SK-N-SH (cell line): Measurements from ENCODE around the gene IFNGR1. TPM values are rescaled to one million over a fixed set of nuclear protein-coding genes. Genes with fewer than 3 reads are reported as not detected.

Experiments
- CTCF ChIA-PET: fragments of 300-600, 350-600 bp; formaldehyde crosslinking; extraction: SDS; loops from one replicate; lab custom pipeline; 2021; lab: Yijun Ruan, JAX
- POLR2A ChIA-PET: fragments of 350-600 bp; sonication (Branson Sonifier 250); formaldehyde crosslinking; extraction: SDS; loops from one replicate; lab custom pipeline; 2020; ENCODE audit warnings: antibody characterized with exemption, inconsistent platforms; lab: Yijun Ruan, JAX
- DNase-seq: peaks from one replicate; pipeline ENCODE4 v3.0.0; 2012
- H2AFZ ChIP-seq: fragments of 200-600 bp; sonication (generic); 2 replicates; pipeline ENCODE4 v1.8.1; 2016; ENCODE audit warnings: antibody characterized with exemption, mild to moderate bottlenecking, low read depth
- H3F3A ChIP-seq: fragments of 200-600 bp; sonication (generic); replicated peaks from 2 replicates; pipeline ENCODE3; 2016; ENCODE audit warnings: antibody characterized with exemption, mild to moderate bottlenecking; ENCODE audit not compliant: insufficient read depth
- H3K27ac ChIP-seq, 2 experiments: fragments of 200-500 bp in 1 of 2; fragments of 200-600 bp in 1 of 2; sonication (Bioruptor generic) in 1 of 2; sonication (generic), shearing (Covaris generic) in 1 of 2; 2 replicates each; pipeline versions ENCODE4 v1.5.1 to v1.6.1; 2014 to 2016; ENCODE audit warnings: low read depth in 2 of 2, inconsistent platforms in 1 of 2, low read length in 1 of 2, mild to moderate bottlenecking in 1 of 2, mixed read lengths in 1 of 2
- H3K27me3 ChIP-seq: fragments of 200-600 bp; sonication (generic), shearing (Covaris generic); 2 replicates; pipeline ENCODE4 v1.6.1; 2016; ENCODE audit warnings: mixed run types; ENCODE audit not compliant: insufficient read depth
- H3K36me3 ChIP-seq, 2 experiments: fragments of 200-500 bp in 1 of 2; fragments of 200-600 bp in 1 of 2; sonication (Bioruptor generic) in 1 of 2; sonication (generic) in 1 of 2; replicated peaks in 1 of 2; 2 replicates each; pipeline versions ENCODE3 to v1.5.1; 2014 to 2016; ENCODE audit warnings: low read length in 1 of 2, mild to moderate bottlenecking in 1 of 2; ENCODE audit not compliant: insufficient read depth in 2 of 2, control insufficient read depth in 1 of 2
- H3K4me1 ChIP-seq, 2 experiments: fragments of 200-500 bp in 1 of 2; fragments of 200-600 bp in 1 of 2; sonication (Bioruptor generic) in 1 of 2; sonication (generic), shearing (Covaris generic) in 1 of 2; 2 replicates each; pipeline versions ENCODE4 v1.5.1 to v1.6.1; 2014 to 2016; ENCODE audit warnings: low read depth in 1 of 2, low read length in 1 of 2, mixed run types in 1 of 2; ENCODE audit not compliant: insufficient read depth in 2 of 2, control insufficient read depth in 1 of 2
- H3K4me2 ChIP-seq: fragments of 200-600 bp; sonication (generic), shearing (Covaris generic); 2 replicates; pipeline ENCODE4 v1.6.1; 2017; ENCODE audit warnings: mixed run types
- H3K4me3 ChIP-seq, 2 experiments: fragments of 200-500 bp in 1 of 2; fragments of 200-600 bp in 1 of 2; sonication (Bioruptor generic) in 1 of 2; sonication (generic), shearing (Covaris generic) in 1 of 2; 2 replicates each; pipeline versions ENCODE4 v1.5.1 to v1.8.1; 2014 to 2016; ENCODE audit warnings: low read depth in 2 of 2, inconsistent platforms in 1 of 2, low read length in 1 of 2, mild to moderate bottlenecking in 1 of 2, mixed read lengths in 1 of 2, moderate library complexity in 1 of 2
- H3K79me2 ChIP-seq: fragments of 200-600 bp; sonication (generic); 2 replicates; pipeline ENCODE4 v1.8.1; 2017; ENCODE audit warnings: mild to moderate bottlenecking; ENCODE audit not compliant: insufficient read depth
- H3K9ac ChIP-seq: fragments of 200-600 bp; sonication (generic); 2 replicates; pipeline ENCODE4 v1.6.1; 2017; ENCODE audit warnings: mixed run types
- H3K9me2 ChIP-seq: fragments of 200-600 bp; sonication (generic); 2 replicates; pipeline ENCODE4 v1.6.1; 2017; ENCODE audit warnings: mixed run types
- H3K9me3 ChIP-seq: fragments of 200-600 bp; sonication (generic); 2 replicates; pipeline ENCODE4 v1.6.1; 2017; ENCODE audit warnings: mixed run types, mild to moderate bottlenecking, moderate library complexity
- H4K20me1 ChIP-seq: fragments of 200-600 bp; sonication (generic); 2 replicates; pipeline ENCODE4 v1.6.1; 2017; ENCODE audit warnings: mild to moderate bottlenecking, mixed run types; ENCODE audit not compliant: insufficient read depth
- CHD2 ChIP-seq: fragments of 150-350 bp; IDR thresholded peaks from 2 replicates; pipeline ENCODE4 v1.6.1; 2018; ENCODE audit warnings: low read length; ENCODE audit not compliant: partially characterized antibody
- EZH2phosphoT487 ChIP-seq: fragments of 200-600 bp; sonication (generic); IDR thresholded peaks from 2 replicates; pipeline ENCODE4 v1.6.1; 2017; ENCODE audit warnings: low read depth, mixed run types, mild to moderate bottlenecking, antibody characterized with exemption, moderate library complexity, borderline replicate concordance
- FOSL2 ChIP-seq: IDR thresholded peaks from 2 replicates; pipeline ENCODE4 v1.4.0; 2012; ENCODE audit warnings: low read depth, mild to moderate bottlenecking, moderate library complexity, borderline replicate concordance
- GATA2 ChIP-seq: sonication (generic); formaldehyde crosslinking; IDR thresholded peaks from 2 replicates; pipeline ENCODE4 v1.5.0; 2020; ENCODE audit warnings: mild to moderate bottlenecking, missing genetic modification reagents
- IRF3 ChIP-seq: fragments of 150-350 bp; IDR thresholded peaks from 2 replicates; pipeline ENCODE4 v1.6.1; 2016; ENCODE audit warnings: mild to moderate bottlenecking, low read depth, low read length
- JUND ChIP-seq: IDR thresholded peaks from 2 replicates; pipeline ENCODE4 v1.4.0; 2012
- MXI1 ChIP-seq: IDR thresholded peaks from 2 replicates; pipeline ENCODE4 v1.6.1; 2012; ENCODE audit warnings: mild to moderate bottlenecking, low read depth, low read length, improper control_type of control experiment
- PBX3 ChIP-seq: IDR thresholded peaks from 2 replicates; pipeline ENCODE4; 2012
- POLR2AphosphoS5 ChIP-seq: IDR thresholded peaks from 2 replicates; pipeline ENCODE4 v1.6.1; 2012; ENCODE audit warnings: low read depth, low read length
- RAD21 ChIP-seq: IDR thresholded peaks from 2 replicates; pipeline ENCODE4 v1.6.1; 2012; ENCODE audit warnings: mild to moderate bottlenecking, low read length
- RCOR1 ChIP-seq: fragments of 150-350 bp; IDR thresholded peaks from 2 replicates; pipeline ENCODE4 v1.6.1; 2017; ENCODE audit warnings: antibody characterized with exemption, low read length
- REST ChIP-seq: IDR thresholded peaks from 2 replicates; pipeline ENCODE4 v1.6.1; 2012; ENCODE audit warnings: mild to moderate bottlenecking, low read depth, low read length, moderate library complexity
- RXRA ChIP-seq: IDR thresholded peaks from 2 replicates; pipeline ENCODE4 v1.4.0; 2012; ENCODE audit warnings: low read depth, mild to moderate bottlenecking, borderline replicate concordance
- TAF1 ChIP-seq: IDR thresholded peaks from 2 replicates; pipeline ENCODE4 v1.6.1; 2012; ENCODE audit warnings: low read depth, mild to moderate bottlenecking, low read length, moderate library complexity, borderline replicate concordance
- TCF12 ChIP-seq: IDR thresholded peaks from 2 replicates; pipeline ENCODE4 v1.4.0; 2012
- TEAD4 ChIP-seq: IDR thresholded peaks from 2 replicates; pipeline ENCODE4 v1.4.0; 2012; ENCODE audit warnings: mild to moderate bottlenecking, borderline replicate concordance; ENCODE audit not compliant: insufficient read depth
- USF1 ChIP-seq: IDR thresholded peaks from 2 replicates; pipeline ENCODE4 v1.4.0; 2012; ENCODE audit warnings: low read depth, borderline replicate concordance
- YY1 ChIP-seq: IDR thresholded peaks from 2 replicates; pipeline ENCODE4 v1.4.0; 2012; ENCODE audit warnings: low read depth, mild to moderate bottlenecking
- WGBS: methylation state at CpG from one replicate; pipeline ENCODE4 v1.1.6; 2017; ENCODE audit warnings: low lambda C conversion rate; 5-methylcytosine and 5-hydroxymethylcytosine counted together
- polyA plus RNA-seq, 3 experiments: library from polyadenylated mRNA; depleted of rRNA; stranded (reverse); fragments of >200 nt; gene quantifications; 2 replicates each; pipeline ENCODE4 v1.2.3, GENCODE V29; 2012
- TF ChIP-seq, protein P1 (sequence below): IDR thresholded peaks from 2 replicates; pipeline ENCODE4 v1.4.0; 2012; ENCODE audit warnings: low read depth, borderline replicate concordance
- TF ChIP-seq, protein P2 (sequence below): IDR thresholded peaks from 2 replicates; pipeline ENCODE4 v1.4.0; 2012; ENCODE audit warnings: low read depth

The IFNGR1 gene
- polyA plus RNA-seq, 1 of the 3 experiments (the other 2 are of a cell fraction), result 11.5 TPM

- TF ChIP-seq EZH2phosphoT487 (no peak), RAD21 (no peak), JUND (no peak), GATA2 (CRISPR knock-in tag) (no peak), RXRA (no peak), IRF3 (no peak)
- TF ChIP-seq, protein P1, sequence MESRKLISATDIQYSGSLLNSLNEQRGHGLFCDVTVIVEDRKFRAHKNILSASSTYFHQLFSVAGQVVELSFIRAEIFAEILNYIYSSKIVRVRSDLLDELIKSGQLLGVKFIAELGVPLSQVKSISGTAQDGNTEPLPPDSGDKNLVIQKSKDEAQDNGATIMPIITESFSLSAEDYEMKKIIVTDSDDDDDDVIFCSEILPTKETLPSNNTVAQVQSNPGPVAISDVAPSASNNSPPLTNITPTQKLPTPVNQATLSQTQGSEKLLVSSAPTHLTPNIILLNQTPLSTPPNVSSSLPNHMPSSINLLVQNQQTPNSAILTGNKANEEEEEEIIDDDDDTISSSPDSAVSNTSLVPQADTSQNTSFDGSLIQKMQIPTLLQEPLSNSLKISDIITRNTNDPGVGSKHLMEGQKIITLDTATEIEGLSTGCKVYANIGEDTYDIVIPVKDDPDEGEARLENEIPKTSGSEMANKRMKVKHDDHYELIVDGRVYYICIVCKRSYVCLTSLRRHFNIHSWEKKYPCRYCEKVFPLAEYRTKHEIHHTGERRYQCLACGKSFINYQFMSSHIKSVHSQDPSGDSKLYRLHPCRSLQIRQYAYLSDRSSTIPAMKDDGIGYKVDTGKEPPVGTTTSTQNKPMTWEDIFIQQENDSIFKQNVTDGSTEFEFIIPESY, result no peak
- TF ChIP-seq, all 33 proteins: peak for 0
Observed at GRCh38 chr6:137210903-137211302, 8.3 kb downstream of the IFNGR1 start (continued).

- WGBS, result 94% methylated on average over 4 of the region's 7 CpGs
- no peak overlapping the region for H3K9ac ChIP-seq
- H2AFZ ChIP-seq, result no peak overlapping the region
- H3K27me3 ChIP-seq, result no peaks in the 10 kb centered on the region
- H3F3A ChIP-seq, result peaks cover 4% of the 10 kb centered on the region
- H3K79me2 ChIP-seq, result peaks cover 42% of the 10 kb centered on the region
- no peaks in the 10 kb centered on the region for H3K4me1 ChIP-seq
- CTCF ChIA-PET, result interaction anchor here (1.2 kb wide), 1 partner anchor 114 kb away, joined by 3 read pairs; no protein-coding TSS in a partner anchor
- H3K4me3 ChIP-seq, result no peak overlapping the region
- H3K27ac ChIP-seq, result no peak overlapping the region
- H3K36me3 ChIP-seq, result peaks cover 14 to 35% of the 10 kb centered on the region in 2 experiments
- H3K4me2 ChIP-seq, result no peak overlapping the region
- POLR2A ChIA-PET, result no interaction called here
- TF ChIP-seq YY1 (no peak), TEAD4 (no peak), PBX3 (no peak), FOSL2 (no peak), USF1 (no peak), MXI1 (no peak), REST (no peak), RCOR1 (no peak), POLR2AphosphoS5 (no peak), RXRA (no peak), TAF1 (no peak), CHD2 (no peak), TCF12 (no peak)
- TF ChIP-seq, protein P1, result no peak
- TF ChIP-seq, protein P2, sequence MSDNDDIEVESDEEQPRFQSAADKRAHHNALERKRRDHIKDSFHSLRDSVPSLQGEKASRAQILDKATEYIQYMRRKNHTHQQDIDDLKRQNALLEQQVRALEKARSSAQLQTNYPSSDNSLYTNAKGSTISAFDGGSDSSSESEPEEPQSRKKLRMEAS, result no peak
- DNase-seq, result no peak
- no peaks in the 10 kb centered on the region for H3K9me2 ChIP-seq
- H3K9me3 ChIP-seq, result no peaks in the 10 kb centered on the region
- H4K20me1 ChIP-seq, result peaks cover 5% of the 10 kb centered on the region
Observed at GRCh38 chr6:137208279-137208678, 10.9 kb downstream of the IFNGR1 start.
